ENCODE results near the gene KNDC1. TPM values are rescaled to one million over a fixed set of nuclear protein-coding genes. Genes with fewer than 3 reads are reported as not detected.

Gene KNDC1
- total RNA-seq, 2 donors from 2014 or later: 1.5 to 10.8 TPM

DNA sequence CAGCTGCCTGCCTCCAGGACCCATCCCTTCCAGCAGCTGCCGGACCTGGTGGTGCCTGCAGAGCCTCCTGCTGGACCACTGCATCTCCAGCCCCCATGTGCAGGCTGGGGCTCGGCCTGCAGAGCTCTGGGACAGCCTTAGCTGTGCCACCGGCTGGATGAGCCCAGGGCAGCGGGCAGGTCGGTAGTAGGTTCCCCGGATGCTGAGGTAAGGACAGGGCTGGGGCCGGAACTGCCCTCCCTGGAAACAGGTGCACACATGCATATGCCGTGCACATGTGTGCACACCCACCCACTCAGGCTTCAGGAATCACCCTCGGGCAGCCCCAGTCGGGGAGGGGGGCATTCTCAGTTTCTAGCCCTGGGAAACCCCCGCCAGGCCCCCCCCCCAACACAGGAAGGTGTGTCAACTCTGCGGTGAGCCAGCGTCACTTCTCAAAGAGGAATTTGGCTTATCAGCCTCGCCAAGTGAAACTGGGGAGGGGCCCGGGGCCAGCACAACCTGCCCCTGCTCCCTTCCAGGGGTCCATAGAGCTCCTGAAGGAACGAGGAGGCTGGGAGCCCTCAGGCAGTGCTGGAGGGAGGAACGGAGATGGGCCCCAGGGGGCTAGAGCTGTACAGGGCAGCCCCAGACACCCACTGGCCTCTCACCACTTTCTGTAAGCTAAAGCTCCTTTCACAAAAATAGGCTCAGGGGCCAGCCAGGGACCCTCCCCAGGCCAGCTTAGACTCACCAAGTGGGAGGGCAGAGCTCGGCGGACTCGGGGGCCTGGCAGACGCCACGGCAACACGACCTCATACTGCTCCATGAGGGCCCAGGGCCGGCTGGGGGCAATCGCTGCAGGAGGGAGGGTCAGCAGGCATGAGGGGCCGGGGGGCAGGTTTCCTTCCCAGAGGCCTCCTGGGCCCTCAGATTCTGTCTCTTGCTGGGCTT is 115.0 kb downstream of the KNDC1 start:
- Histone ChIP-seq H3K27me3 (replicated peaks; ENCODE audit: insufficient read depth) (no peaks in the 10 kb centered on the region), H3K4me1 (replicated peaks) (peaks cover 6% of the 10 kb centered on the region), H3K4me3 (no peak overlapping the region), H3K27ac (no peak overlapping the region), H3K9me3 (no peaks in the 10 kb centered on the region), H3K36me3 (peaks cover 0 to under 1% of the 10 kb centered on the region in 2 donors)
- 45% methylated on average over 25 of the region's 26 CpGs for WGBS
- TF ChIP-seq, protein P1, sequence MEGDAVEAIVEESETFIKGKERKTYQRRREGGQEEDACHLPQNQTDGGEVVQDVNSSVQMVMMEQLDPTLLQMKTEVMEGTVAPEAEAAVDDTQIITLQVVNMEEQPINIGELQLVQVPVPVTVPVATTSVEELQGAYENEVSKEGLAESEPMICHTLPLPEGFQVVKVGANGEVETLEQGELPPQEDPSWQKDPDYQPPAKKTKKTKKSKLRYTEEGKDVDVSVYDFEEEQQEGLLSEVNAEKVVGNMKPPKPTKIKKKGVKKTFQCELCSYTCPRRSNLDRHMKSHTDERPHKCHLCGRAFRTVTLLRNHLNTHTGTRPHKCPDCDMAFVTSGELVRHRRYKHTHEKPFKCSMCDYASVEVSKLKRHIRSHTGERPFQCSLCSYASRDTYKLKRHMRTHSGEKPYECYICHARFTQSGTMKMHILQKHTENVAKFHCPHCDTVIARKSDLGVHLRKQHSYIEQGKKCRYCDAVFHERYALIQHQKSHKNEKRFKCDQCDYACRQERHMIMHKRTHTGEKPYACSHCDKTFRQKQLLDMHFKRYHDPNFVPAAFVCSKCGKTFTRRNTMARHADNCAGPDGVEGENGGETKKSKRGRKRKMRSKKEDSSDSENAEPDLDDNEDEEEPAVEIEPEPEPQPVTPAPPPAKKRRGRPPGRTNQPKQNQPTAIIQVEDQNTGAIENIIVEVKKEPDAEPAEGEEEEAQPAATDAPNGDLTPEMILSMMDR (IDR thresholded peaks at IDR 0.05): no peak
- TF ChIP-seq POLR2AphosphoS5 (IDR thresholded peaks at IDR 0.05) (no peak), POLR2A (IDR thresholded peaks at IDR 0.05) (no peak)
- intact Hi-C loops (cut with DNase I): no loop called here
- no peak for DNase-seq (ENCODE audit: low spot score)

DNA sequence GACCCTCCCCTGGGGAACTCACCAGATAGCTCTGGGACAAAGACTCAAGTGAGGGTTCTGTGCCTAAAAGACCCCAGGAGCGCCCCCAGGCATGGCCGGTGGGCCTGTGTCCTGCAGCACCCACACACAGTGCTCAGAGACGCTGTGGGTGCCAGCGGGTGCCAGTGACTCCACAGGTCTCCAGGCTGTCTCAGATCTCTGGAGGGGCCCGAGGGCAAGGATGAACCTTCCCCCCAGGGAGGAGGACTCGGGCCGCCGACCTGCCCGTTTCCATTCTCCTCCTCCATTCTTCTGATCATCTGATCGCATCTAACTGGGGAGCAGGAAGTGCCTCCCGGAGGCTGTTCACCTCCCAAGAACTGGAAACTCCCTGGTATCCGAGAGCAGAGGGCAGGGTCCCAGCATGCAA is 115.7 kb downstream of the KNDC1 start:
- Histone ChIP-seq H3K27me3 (replicated peaks; ENCODE audit: insufficient read depth) (no peaks in the 10 kb centered on the region), H3K4me3 (no peak overlapping the region), H3K9me3 (no peaks in the 10 kb centered on the region), H3K36me3 (peaks cover 0 to 5% of the 10 kb centered on the region in 2 donors), H3K27ac (no peak overlapping the region), H3K4me1 (replicated peaks) (peaks cover 6% of the 10 kb centered on the region)
- intact Hi-C loops (cut with DNase I): no loop called here
- TF ChIP-seq, protein P1 (IDR thresholded peaks at IDR 0.05): no peak
- TF ChIP-seq POLR2A (IDR thresholded peaks at IDR 0.05) (no peak), POLR2AphosphoS5 (IDR thresholded peaks at IDR 0.05) (no peak)
- DNase-seq (ENCODE audit: low spot score): no peak
- WGBS: 47% methylated on average over 12 of the region's 12 CpGs

MicroRNAs within 50 kb of the gene (microRNA counts, 767-probe panel; counts per million panel counts)
- 0 to 431 counts per million in 2 donors for microRNA hsa-miR-202-3p

Small RNAs within 50 kb of the gene (microRNA-seq; reads per million reads assigned to microRNA genes)
- gene MIR202: 4.3 reads per million, percentile 41 among the genes with 10 or more reads in this experiment

Other genes starting within 250 kb of the KNDC1 start
- gene CFAP46, start 217.6 kb upstream of the KNDC1 start, total RNA-seq: 1 to 10 TPM; 1.4 to 9.3 TPM
- gene ADGRA1, start 72.3 kb upstream of the KNDC1 start, total RNA-seq: under 1 TPM; 0.14 to 0.23 TPM
- 1 to 10 TPM in 1 of 2 donors, not detected in 1; 9.2 TPM for gene UTF1, start 70.0 kb downstream of the KNDC1 start, total RNA-seq
- gene VENTX, start 77.6 kb downstream of the KNDC1 start, total RNA-seq: 1 to 10 TPM in 1 of 2 donors, under 1 TPM in 1; 0.18 to 1.8 TPM
- gene ADAM8, start 116.6 kb downstream of the KNDC1 start, total RNA-seq: 1 to 10 TPM; 7.2 to 7.4 TPM
- gene TUBGCP2, start 148.7 kb downstream of the KNDC1 start, total RNA-seq: 10 to 100 TPM; 53.5 to 78.5 TPM
- 10 to 100 TPM; 52.8 to 57.6 TPM for gene ZNF511, start 148.7 kb downstream of the KNDC1 start, total RNA-seq
- 1 to 10 TPM in 1 of 2 donors, not detected in 1; 9.4 TPM for gene CALY, start 176.7 kb downstream of the KNDC1 start, total RNA-seq
- gene PRAP1, start 187.2 kb downstream of the KNDC1 start, total RNA-seq: 1 to 10 TPM in 1 of 2 donors, not detected in 1; 6.6 TPM
- gene FUOM, start 197.8 kb downstream of the KNDC1 start, total RNA-seq: 10 to 100 TPM in 1 of 2 donors, 1 to 10 TPM in 1; 8.7 to 11.4 TPM
- 100 to 1,000 TPM; 112 to 126 TPM for gene ECHS1, start 213.1 kb downstream of the KNDC1 start, total RNA-seq
- gene PAOX, start 219.0 kb downstream of the KNDC1 start, total RNA-seq: 10 to 100 TPM; 17.5 to 20.2 TPM
- gene MTG1, start 233.9 kb downstream of the KNDC1 start, total RNA-seq: 10 to 100 TPM; 26.8 to 67.4 TPM